CD4-positive, CD25-positive, alpha-beta regulatory T cell (primary cell): Measurements from ENCODE around the gene AKAP8L. TPM values are rescaled to one million over a fixed set of nuclear protein-coding genes. Genes with fewer than 3 reads are reported as not detected.

ENCODE experiments used
- polyA plus RNA-seq, 4 donors: library from polyadenylated mRNA; unstranded; fragments of 300-500 nt; fragmentation: Illumina TruSeq; gene quantifications; one replicate each; pipeline ENCODE4 v1.2.3, GENCODE V29; 2021
- total RNA-seq: library from RNA; stranded (reverse); gene quantifications from one replicate; pipeline ENCODE4 v1.2.3, GENCODE V29; 2022

Gene AKAP8L
- total and polyA plus RNA-seq, 5 donors from 2014 or later: 30.0 to 142 (median 37.7) TPM

Other genes starting within 250 kb of the AKAP8L start
- gene NOTCH3, start 218.0 kb downstream of the AKAP8L start, total RNA-seq: not detected
- not detected for gene NOTCH3, start 218.0 kb downstream of the AKAP8L start, polyA plus RNA-seq
- 0.22 TPM for gene EPHX3, start 186.5 kb downstream of the AKAP8L start, total RNA-seq
- gene EPHX3, start 186.5 kb downstream of the AKAP8L start, polyA plus RNA-seq: not detected
- gene BRD4, start 86.4 kb downstream of the AKAP8L start, total RNA-seq: 168 TPM
- 10 to 100 TPM in 1 of 4 donors, 1 to 10 TPM in 3; 6.6 to 12.4 (median 9.3) TPM for gene BRD4, start 86.4 kb downstream of the AKAP8L start, polyA plus RNA-seq
- gene AKAP8, start 39.2 kb downstream of the AKAP8L start, total RNA-seq: 79.1 TPM
- gene AKAP8, start 39.2 kb downstream of the AKAP8L start, polyA plus RNA-seq: 10 to 100 TPM; 11.3 to 15.6 (median 13.6) TPM
- 17.6 TPM for gene WIZ, start 31.0 kb upstream of the AKAP8L start, total RNA-seq
- 1 to 10 TPM in 2 of 4 donors, under 1 TPM in 2; 0.25 to 1.5 (median 0.71) TPM for gene WIZ, start 31.0 kb upstream of the AKAP8L start, polyA plus RNA-seq
- 122 TPM for gene RASAL3, start 45.6 kb upstream of the AKAP8L start, total RNA-seq
- gene RASAL3, start 45.6 kb upstream of the AKAP8L start, polyA plus RNA-seq: 10 to 100 TPM; 25.3 to 64.3 (median 35.6) TPM
- gene PGLYRP2, start 60.5 kb upstream of the AKAP8L start, total RNA-seq: not detected
- under 1 TPM in 2 of 4 donors, not detected in 2; 0.10 to 0.12 TPM for gene PGLYRP2, start 60.5 kb upstream of the AKAP8L start, polyA plus RNA-seq
- not detected for gene CYP4F22, start 89.5 kb upstream of the AKAP8L start, total RNA-seq
- under 1 TPM in 3 of 4 donors, not detected in 1; 0.06 to 0.54 (median 0.21) TPM for gene CYP4F22, start 89.5 kb upstream of the AKAP8L start, polyA plus RNA-seq
- not detected for gene CYP4F8, start 196.2 kb upstream of the AKAP8L start, total RNA-seq
- gene CYP4F8, start 196.2 kb upstream of the AKAP8L start, polyA plus RNA-seq: not detected
- not detected for gene CYP4F3, start 221.9 kb upstream of the AKAP8L start, total RNA-seq
- not detected for gene CYP4F3, start 221.9 kb upstream of the AKAP8L start, polyA plus RNA-seq